NCI-H2171 (cell line): Measurements from ENCODE around the gene PGM3.

Source experiments
- DNase-seq: peaks from one replicate; lab custom pipeline; 2025; lab: John Stamatoyannopoulos, UW

PGM3 gene

GRCh38 chr6:83117802-83118201 is 75.3 kb downstream of the PGM3 start:
- DNase-seq, result no peak
